Ascending aorta (tissue), 2 donors: ENCODE measurements around the gene ADK. TPM values are rescaled to one million over a fixed set of nuclear protein-coding genes. Genes with fewer than 3 reads are reported as not detected.

Experiments used
- DNase-seq, 2 donors: peaks; one replicate each; pipeline ENCODE4 v3.0.0-alpha.2; 2019; ENCODE audit warnings: low spot score in 2 of 2
- H3K27ac ChIP-seq, 2 donors: fragments of 200-600 bp; sonication (generic); one replicate each; pipeline ENCODE4 v1.5.1; 2016 to 2017; ENCODE audit warnings: mild to moderate bottlenecking in 1 of 2
- H3K27me3 ChIP-seq: fragments of 200-600 bp; sonication (generic); one replicate; pipeline ENCODE4 v1.5.1; 2017
- H3K36me3 ChIP-seq, 2 donors: fragments of 200-600 bp; sonication (generic); one replicate each; pipeline ENCODE4 v1.5.1; 2016
- H3K4me1 ChIP-seq, 2 donors: fragments of 200-600 bp; sonication (generic); one replicate each; pipeline ENCODE4 v1.5.1; 2016 to 2017; ENCODE audit warnings: mild to moderate bottlenecking in 1 of 2
- H3K4me3 ChIP-seq, 2 donors: fragments of 200-600 bp; sonication (generic); one replicate each; pipeline ENCODE4 v1.5.1; 2016 to 2017; ENCODE audit warnings: mild to moderate bottlenecking in 1 of 2
- H3K9me3 ChIP-seq, 2 donors: fragments of 200-600 bp; sonication (generic); one replicate each; pipeline ENCODE4 v1.5.1; 2016
- CTCF ChIP-seq, 3 experiments: fragments of 200-600 bp in 2 of 3; fragments of 450-650 bp in 1 of 3; sonication (generic) in 2 of 3; IDR thresholded peaks; one replicate each; pipeline ENCODE4 v1.5.1; 2016 to 2019; ENCODE audit warnings: antibody characterized with exemption in 3 of 3, mild to moderate bottlenecking in 1 of 3, moderate library complexity in 1 of 3
- intact Hi-C: fragments of 100-400 bp; cut with DNase I; formaldehyde crosslinking; loops from one replicate; pipeline ENCODE4 v1.15.1; 2023
- total RNA-seq: library from RNA; depleted of rRNA; stranded (reverse); fragments of >200 nt; gene quantifications from one replicate; pipeline ENCODE4 v1.1.0, GENCODE V29; 2016

The ADK gene
- total RNA-seq, 1 donor from 2014 or later, result 2.4 TPM

- peaks cover 0 to 2% of the 10 kb centered on the region in 2 donors for H3K36me3 ChIP-seq
- no peak for DNase-seq
- no peaks in the 10 kb centered on the region for H3K9me3 ChIP-seq
- no peak overlapping the region for H3K4me3 ChIP-seq
- H3K27ac ChIP-seq, result no peak overlapping the region
- intact Hi-C loops, result no loop called here
- TF ChIP-seq CTCF (IDR thresholded peaks at IDR 0.05), result no peak
- no peaks in the 10 kb centered on the region for H3K27me3 ChIP-seq
- H3K4me1 ChIP-seq, result no peaks in the 10 kb centered on the region
Observed at GRCh38 chr10:74199315-74199714, 48.3 kb downstream of the ADK start.

DNA sequence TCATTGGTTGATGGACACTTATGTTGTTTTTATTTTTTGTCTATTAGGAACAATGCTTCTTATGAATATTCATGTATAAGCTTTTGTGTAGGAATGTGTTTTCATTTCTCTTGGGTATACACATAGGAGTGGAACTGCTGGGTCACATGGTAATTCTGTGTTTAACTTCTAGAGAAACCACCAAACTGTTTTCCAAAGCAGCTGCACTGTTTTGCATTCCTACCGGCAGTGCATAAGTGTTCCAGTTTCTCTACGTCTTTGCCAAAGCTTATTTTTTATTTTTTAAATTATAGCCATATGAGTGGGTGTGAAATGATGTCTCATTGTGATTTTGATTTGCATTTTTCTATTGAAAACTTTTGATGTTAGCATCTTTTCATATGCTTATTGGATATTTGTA, 51.3 kb downstream of the ADK start:
- H3K27me3 ChIP-seq, result no peaks in the 10 kb centered on the region
- intact Hi-C loops, result no loop called here
- no peak for TF ChIP-seq CTCF (IDR thresholded peaks at IDR 0.05)
- peaks cover 0 to 2% of the 10 kb centered on the region in 2 donors for H3K36me3 ChIP-seq
- no peaks in the 10 kb centered on the region for H3K9me3 ChIP-seq
- no peaks in the 10 kb centered on the region for H3K4me1 ChIP-seq
- H3K27ac ChIP-seq, result no peak overlapping the region
- no peak for DNase-seq
- no peak overlapping the region for H3K4me3 ChIP-seq

DNA sequence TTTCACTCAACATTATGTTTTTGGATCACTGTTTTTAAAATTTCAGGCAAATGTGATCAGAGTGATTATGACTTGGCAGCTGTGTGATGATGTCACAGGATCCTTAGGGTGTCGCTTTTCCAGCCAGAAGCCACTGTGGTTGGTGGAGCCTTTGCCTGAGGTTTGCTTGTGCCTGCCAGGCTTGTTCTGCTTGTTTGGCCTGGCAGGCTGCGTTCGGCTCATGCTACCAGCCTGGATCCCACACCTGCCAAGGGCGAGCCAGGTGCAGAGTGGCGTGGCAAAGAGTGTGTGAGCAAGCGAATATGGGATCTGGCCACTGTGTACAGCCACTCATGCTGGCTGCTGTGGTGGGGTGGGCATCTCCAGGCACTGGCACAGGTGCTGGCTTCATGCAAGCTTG, 55.7 kb downstream of the ADK start:
- Histone ChIP-seq H3K27ac (no peak overlapping the region), H3K4me3 (no peak overlapping the region), H3K4me1 (no peaks in the 10 kb centered on the region), H3K9me3 (no peaks in the 10 kb centered on the region), H3K27me3 (no peaks in the 10 kb centered on the region), H3K36me3 (peaks cover 0 to 2% of the 10 kb centered on the region in 2 donors)
- no peak for TF ChIP-seq CTCF (IDR thresholded peaks at IDR 0.05)
- DNase-seq, result no peak
- intact Hi-C loops, result no loop called here

DNA sequence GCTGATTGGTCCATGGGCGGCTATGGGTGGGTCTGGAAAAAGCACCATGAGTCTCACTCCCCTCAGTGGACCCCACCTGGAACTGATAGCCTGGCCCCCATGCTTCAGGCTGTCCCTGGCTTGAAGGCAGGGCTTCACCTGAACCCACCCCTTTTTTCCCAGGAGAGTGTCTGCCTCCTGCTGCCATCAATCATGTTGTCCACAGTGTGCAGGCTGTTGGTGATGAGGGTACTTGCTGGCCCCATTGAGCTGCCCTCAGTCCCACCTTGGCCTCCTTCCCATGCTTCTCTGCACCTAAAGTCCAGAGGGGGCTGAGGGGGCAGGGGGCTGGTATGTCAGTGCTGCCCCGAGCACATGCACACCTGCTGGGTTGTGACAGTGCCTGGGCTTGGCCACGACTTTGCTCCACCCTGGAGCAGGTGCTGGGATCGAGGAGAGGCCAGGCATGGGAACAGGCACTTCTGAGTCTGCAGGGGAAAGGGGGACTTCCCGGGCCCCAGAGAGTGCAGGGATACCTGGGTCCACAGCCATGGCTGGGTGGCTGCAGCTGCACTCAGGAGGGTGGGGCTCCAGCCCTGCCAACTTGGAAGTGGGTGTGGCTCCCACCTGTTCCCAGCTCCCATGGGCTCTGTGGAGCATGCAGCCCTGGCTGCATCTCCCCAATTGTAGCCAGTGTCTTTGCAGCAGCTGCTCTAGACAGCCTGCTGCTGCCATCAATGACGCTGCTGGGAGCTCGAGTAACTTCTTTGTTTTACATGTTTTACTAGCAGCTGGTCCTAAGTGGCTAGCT, 56.9 kb downstream of the ADK start:
- intact Hi-C loops, result no loop called here
- TF ChIP-seq CTCF (IDR thresholded peaks at IDR 0.05), result no peak

DNA sequence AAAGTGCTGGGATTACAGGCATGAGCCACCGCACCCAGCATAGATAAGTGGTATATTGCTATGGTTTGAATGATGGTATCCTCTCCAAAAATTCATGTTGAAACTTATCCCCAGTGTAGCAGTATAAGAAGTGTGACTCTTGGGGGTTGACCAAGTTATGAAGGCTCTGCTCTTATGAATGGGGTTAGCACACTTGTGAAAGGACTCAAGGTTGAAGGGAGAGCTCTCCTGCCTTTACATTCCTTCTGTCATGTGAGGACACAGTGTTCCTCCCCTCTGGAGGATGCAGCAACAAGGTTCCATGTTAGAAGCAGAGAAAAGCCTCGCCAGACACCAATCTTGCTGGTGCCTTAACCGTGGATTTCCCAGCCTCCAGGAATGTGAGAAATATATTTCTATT, 58.0 kb downstream of the ADK start:
- no peak for TF ChIP-seq CTCF (IDR thresholded peaks at IDR 0.05)
- intact Hi-C loops, result no loop called here

More for the DNA sequence above, 56.9 kb downstream of the ADK start:
- H3K36me3 ChIP-seq, result no peaks in the 10 kb centered on the region
- no peak overlapping the region for H3K4me3 ChIP-seq
- no peak for DNase-seq
- no peaks in the 10 kb centered on the region for H3K9me3 ChIP-seq
- no peaks in the 10 kb centered on the region for H3K4me1 ChIP-seq
- no peak overlapping the region for H3K27ac ChIP-seq
- H3K27me3 ChIP-seq, result no peaks in the 10 kb centered on the region

More for the DNA sequence above, 58.0 kb downstream of the ADK start:
- H3K4me1 ChIP-seq, result no peaks in the 10 kb centered on the region
- no peaks in the 10 kb centered on the region for H3K27me3 ChIP-seq
- H3K36me3 ChIP-seq, result no peaks in the 10 kb centered on the region
- DNase-seq, result no peak
- no peaks in the 10 kb centered on the region for H3K9me3 ChIP-seq
- H3K27ac ChIP-seq, result no peak overlapping the region
- H3K4me3 ChIP-seq, result no peak overlapping the region
